OCI-LY7 (cell line): Measurements from ENCODE around the gene CEP131. TPM values are rescaled to one million over a fixed set of nuclear protein-coding genes. Genes with fewer than 3 reads are reported as not detected.

Experiments used
- BruUV-seq: library from RNA; stranded (reverse); fragments of 400-500 nt; replicated peaks from 2 replicates; lab custom pipeline; 2021; lab: Mats Ljungman, UMichigan
- CTCF ChIA-PET: fragments of 300-600 bp; sonication (Branson Sonifier 250); formaldehyde crosslinking; loops from one replicate; lab custom pipeline; 2022; ENCODE audit warnings: antibody characterized with exemption; ENCODE audit not compliant: unreplicated experiment; lab: Charles Lee
- POLR2A ChIA-PET: fragments of 300-600 bp; sonication (Branson Sonifier 250); formaldehyde crosslinking; loops from one replicate; lab custom pipeline; 2022; ENCODE audit warnings: antibody characterized with exemption; lab: Charles Lee
- DNase-seq: peaks from one replicate; pipeline ENCODE4 v3.0.0-alpha.2; 2015; ENCODE audit warnings: low spot score
- H2AFZ ChIP-seq: fragments of 200-600 bp; sonication (generic), shearing (Covaris generic); 2 replicates; pipeline ENCODE4 v1.6.1; 2014; ENCODE audit warnings: mild to moderate bottlenecking, antibody characterized with exemption, low read length, moderate library complexity
- H3K27ac ChIP-seq: fragments of 200-600 bp; sonication (generic); 2 replicates; pipeline ENCODE4 v1.5.1; 2014; ENCODE audit warnings: mixed run types, low read depth, mild to moderate bottlenecking, moderate library complexity, low read length, inconsistent platforms; ENCODE audit not compliant: poor library complexity, severe bottlenecking
- H3K36me3 ChIP-seq: fragments of 200-600 bp; sonication (generic); 2 replicates; pipeline ENCODE4 v1.6.1; 2014; ENCODE audit warnings: mild to moderate bottlenecking, antibody characterized with exemption, low read length, moderate library complexity, mixed read lengths; ENCODE audit not compliant: insufficient read depth
- H3K4me1 ChIP-seq: fragments of 200-600 bp; sonication (generic); 2 replicates; pipeline ENCODE4 v1.5.1; 2014; ENCODE audit warnings: mild to moderate bottlenecking, low read length; ENCODE audit not compliant: insufficient read depth, poor library complexity, severe bottlenecking
- H3K4me2 ChIP-seq: fragments of 200-600 bp; sonication (generic); 2 replicates; pipeline ENCODE4 v1.6.1; 2014; ENCODE audit warnings: mild to moderate bottlenecking, low read length
- H3K4me3 ChIP-seq: fragments of 200-600 bp; sonication (generic); 2 replicates; pipeline ENCODE4 v1.5.1; 2014; ENCODE audit warnings: mild to moderate bottlenecking, low read depth, low read length; ENCODE audit not compliant: poor library complexity, severe bottlenecking
- H3K79me2 ChIP-seq: fragments of 200-600 bp; sonication (generic); 2 replicates; pipeline ENCODE4 v1.6.1; 2016; ENCODE audit warnings: low read depth, mild to moderate bottlenecking, low read length, moderate library complexity, mixed read lengths; ENCODE audit not compliant: insufficient read depth
- H3K9me2 ChIP-seq: fragments of 200-600 bp; sonication (generic); 2 replicates; pipeline ENCODE4 v1.6.1; 2016; ENCODE audit warnings: mild to moderate bottlenecking, low read length, mixed read lengths; ENCODE audit not compliant: insufficient read depth
- H3K9me3 ChIP-seq: fragments of 200-600 bp; sonication (generic); 2 replicates; pipeline ENCODE4 v1.6.1; 2014; ENCODE audit warnings: mild to moderate bottlenecking, mixed run types, low read length, mixed read lengths
- H4K20me1 ChIP-seq: fragments of 200-600 bp; sonication (generic); 2 replicates; pipeline ENCODE4 v1.6.1; 2014; ENCODE audit warnings: mild to moderate bottlenecking, antibody characterized with exemption, low read length, moderate library complexity, mixed read lengths; ENCODE audit not compliant: insufficient read depth
- EZH2phosphoT487 ChIP-seq: fragments of 200-600 bp; sonication (generic); IDR thresholded peaks from 2 replicates; pipeline ENCODE4 v1.6.1; 2018; ENCODE audit warnings: low read depth, borderline replicate concordance, mild to moderate bottlenecking, mixed run types, antibody characterized with exemption, low read length, moderate library complexity, mixed read lengths
- intact Hi-C: fragments of 100-400 bp; cut with micrococcal nuclease; formaldehyde crosslinking; loops from one replicate; pipeline ENCODE4 v1.10.0; 2022; ENCODE audit not compliant: unreplicated experiment
- total RNA-seq, 2 experiments: library from RNA; depleted of rRNA in 1 of 2; stranded (reverse); fragments of >200 nt in 1 of 2; shearing (Covaris generic) in 1 of 2; gene quantifications; 2 replicates each; pipeline ENCODE4 v1.2.3, GENCODE V29; 2014 to 2022
- TF ChIP-seq, protein P1 (sequence below): fragments of 200-600 bp; sonication (generic); conservative IDR thresholded peaks from 2 replicates; pipeline ENCODE4 v1.5.1; 2014; ENCODE audit warnings: mild to moderate bottlenecking, antibody characterized with exemption, low read length, moderate library complexity, mixed read lengths

The CEP131 gene
- total RNA-seq, 2 experiments from 2014 or later = 32.9 to 38.6 TPM

DNA sequence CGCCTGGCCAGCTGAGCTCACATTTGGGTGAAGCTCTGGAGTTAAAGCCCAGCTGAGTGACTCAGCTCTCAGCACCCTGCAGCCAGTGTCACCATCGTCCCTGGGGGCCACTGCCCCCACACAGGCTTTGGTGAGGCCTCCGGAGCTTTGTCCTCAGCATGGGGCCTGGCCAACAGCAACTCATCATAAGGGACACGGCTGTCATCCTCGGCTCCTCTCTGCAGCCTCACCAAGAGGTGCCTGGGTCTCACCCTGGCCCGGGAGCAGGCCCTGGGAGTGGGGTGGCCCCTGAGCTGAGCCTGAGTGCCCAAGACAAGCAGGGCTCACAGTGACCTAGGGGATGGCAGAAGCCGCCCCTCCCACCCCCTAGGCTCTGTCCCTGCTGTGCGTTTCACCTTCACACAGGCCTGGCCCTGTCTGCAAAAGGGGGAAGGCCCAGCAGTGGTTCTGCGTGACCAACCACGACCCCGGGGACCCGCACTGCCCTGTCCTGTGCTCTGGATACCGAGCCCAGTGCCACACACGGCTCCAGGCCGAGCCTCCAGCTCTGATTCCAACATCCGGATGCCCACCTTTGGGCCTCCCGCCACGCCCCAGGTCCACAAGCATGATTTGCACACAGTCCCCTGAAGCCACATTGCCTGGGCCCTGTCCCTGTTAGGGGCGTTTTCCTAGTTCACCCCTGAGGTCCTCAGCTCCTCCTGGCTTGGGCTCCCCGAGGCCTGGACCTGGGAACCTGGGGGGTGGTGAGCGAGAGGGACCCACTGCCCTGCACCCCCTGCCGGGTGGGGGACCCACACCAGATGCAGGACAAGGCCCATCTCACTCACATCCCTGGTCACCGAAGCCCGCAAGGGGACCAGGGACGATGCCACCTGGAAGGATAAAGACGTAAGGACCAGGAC, 34.9 kb downstream of the CEP131 start:
- POLR2A ChIA-PET = no interaction called here

DNA sequence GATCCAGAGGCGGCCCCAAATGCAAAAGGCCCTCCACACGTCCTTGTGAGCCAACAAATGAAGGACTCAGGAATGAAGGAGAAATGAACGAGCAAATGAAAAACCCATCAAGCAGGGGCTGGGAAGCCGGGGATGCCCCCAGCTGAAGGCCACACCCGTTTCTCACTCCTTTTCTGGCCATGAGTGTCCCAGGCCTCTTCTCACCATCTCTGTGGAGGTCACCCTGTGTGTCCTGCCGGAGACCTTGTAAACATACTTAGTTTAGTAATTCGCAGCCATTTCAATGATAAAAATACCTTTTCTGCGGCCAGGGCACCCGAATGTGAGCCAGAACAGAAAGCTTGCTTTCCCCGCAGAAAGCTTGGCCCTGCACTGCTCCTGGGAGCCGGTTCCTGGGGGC, 35.6 kb downstream of the CEP131 start:
- Histone ChIP-seq H4K20me1 (no peaks in the 10 kb centered on the region), H3K4me3 (no peak overlapping the region), H3K79me2 (no peaks in the 10 kb centered on the region), H3K4me1 (no peaks in the 10 kb centered on the region), H2AFZ (no peak overlapping the region), H3K36me3 (peaks cover 5% of the 10 kb centered on the region; the same call in 1 of the 2 replicates), H3K27ac (no peak overlapping the region), H3K4me2 (no peak overlapping the region), H3K9me2 (no peaks in the 10 kb centered on the region), H3K9me3 (no peaks in the 10 kb centered on the region)
- CTCF ChIA-PET = no interaction called here
- BruUV-seq = no TSS peak
- TF ChIP-seq EZH2phosphoT487 = no peak
- TF ChIP-seq, protein P1, sequence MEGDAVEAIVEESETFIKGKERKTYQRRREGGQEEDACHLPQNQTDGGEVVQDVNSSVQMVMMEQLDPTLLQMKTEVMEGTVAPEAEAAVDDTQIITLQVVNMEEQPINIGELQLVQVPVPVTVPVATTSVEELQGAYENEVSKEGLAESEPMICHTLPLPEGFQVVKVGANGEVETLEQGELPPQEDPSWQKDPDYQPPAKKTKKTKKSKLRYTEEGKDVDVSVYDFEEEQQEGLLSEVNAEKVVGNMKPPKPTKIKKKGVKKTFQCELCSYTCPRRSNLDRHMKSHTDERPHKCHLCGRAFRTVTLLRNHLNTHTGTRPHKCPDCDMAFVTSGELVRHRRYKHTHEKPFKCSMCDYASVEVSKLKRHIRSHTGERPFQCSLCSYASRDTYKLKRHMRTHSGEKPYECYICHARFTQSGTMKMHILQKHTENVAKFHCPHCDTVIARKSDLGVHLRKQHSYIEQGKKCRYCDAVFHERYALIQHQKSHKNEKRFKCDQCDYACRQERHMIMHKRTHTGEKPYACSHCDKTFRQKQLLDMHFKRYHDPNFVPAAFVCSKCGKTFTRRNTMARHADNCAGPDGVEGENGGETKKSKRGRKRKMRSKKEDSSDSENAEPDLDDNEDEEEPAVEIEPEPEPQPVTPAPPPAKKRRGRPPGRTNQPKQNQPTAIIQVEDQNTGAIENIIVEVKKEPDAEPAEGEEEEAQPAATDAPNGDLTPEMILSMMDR = no peak
- intact Hi-C loops = no loop called here
- POLR2A ChIA-PET = no interaction called here
- DNase-seq = no peak

More for the DNA sequence above, 34.9 kb downstream of the CEP131 start:
- DNase-seq = no peak
- intact Hi-C loops = no loop called here
- CTCF ChIA-PET = no interaction called here
- no peaks in the 10 kb centered on the region for H3K9me3 ChIP-seq
- no peaks in the 10 kb centered on the region for H3K4me1 ChIP-seq
- no peaks in the 10 kb centered on the region for H3K9me2 ChIP-seq
- H3K27ac ChIP-seq = no peak overlapping the region
- no TSS peak for BruUV-seq
- H2AFZ ChIP-seq = no peak overlapping the region
- H3K79me2 ChIP-seq = no peaks in the 10 kb centered on the region
- TF ChIP-seq, protein P1 = no peak
- no peak for TF ChIP-seq EZH2phosphoT487
- no peak overlapping the region for H3K4me2 ChIP-seq
- H3K36me3 ChIP-seq = peaks cover 5% of the 10 kb centered on the region; the same call in 1 of the 2 replicates
- H3K4me3 ChIP-seq = no peak overlapping the region
- H4K20me1 ChIP-seq = no peaks in the 10 kb centered on the region

DNA sequence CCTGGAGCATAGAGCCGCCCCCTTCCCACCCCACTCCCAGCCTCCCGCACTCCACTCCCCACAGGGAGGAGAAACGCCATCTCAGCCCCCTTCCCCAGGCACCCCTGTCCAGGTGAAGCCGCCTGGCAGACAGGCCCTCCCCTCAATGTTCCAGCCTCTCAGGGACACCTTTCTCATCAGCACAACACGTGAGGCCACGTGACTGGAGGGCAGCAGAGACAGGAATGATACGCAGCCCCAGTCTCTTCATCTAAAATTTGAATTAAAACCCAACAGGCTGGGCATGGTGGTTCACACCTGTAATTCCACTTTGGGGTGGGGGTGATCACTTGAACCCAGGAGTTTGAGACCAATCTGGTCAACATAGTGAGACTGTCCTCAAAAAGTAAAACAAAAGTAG, 36.6 kb downstream of the CEP131 start:
- peaks cover 5% of the 10 kb centered on the region; the same call in 1 of the 2 replicates for H3K36me3 ChIP-seq
- no peaks in the 10 kb centered on the region for H3K9me3 ChIP-seq
- POLR2A ChIA-PET = no interaction called here
- no peaks in the 10 kb centered on the region for H3K9me2 ChIP-seq
- no peaks in the 10 kb centered on the region for H3K79me2 ChIP-seq
- no peak overlapping the region for H3K4me3 ChIP-seq
- H3K4me2 ChIP-seq = no peak overlapping the region
- no peaks in the 10 kb centered on the region for H3K4me1 ChIP-seq
- CTCF ChIA-PET = no interaction called here
- no peak for TF ChIP-seq EZH2phosphoT487
- TF ChIP-seq, protein P1 = no peak
- H4K20me1 ChIP-seq = no peaks in the 10 kb centered on the region
- H3K27ac ChIP-seq = no peak overlapping the region
- H2AFZ ChIP-seq = no peak overlapping the region
- intact Hi-C loops = no loop called here
- no TSS peak for BruUV-seq
- DNase-seq = no peak
